ENCODE data around the gene FEN1. TPM values are rescaled to one million over a fixed set of nuclear protein-coding genes. Genes with fewer than 3 reads are reported as not detected.

FEN1 gene
- total RNA-seq, 3 donors from 2014 or later: 7.5 to 21.8 (median 8.1) TPM

- H3K36me3 ChIP-seq (ENCODE audit: low read depth): no peaks in the 10 kb centered on the region
- H3K9me3 ChIP-seq: no peaks in the 10 kb centered on the region
- DNase-seq (no peak), ATAC-seq (no peak)
- H3K4me3 ChIP-seq: no peak overlapping the region
- peaks cover 27% of the 10 kb centered on the region for H3K4me1 ChIP-seq (ENCODE audit: low read depth)
- TF ChIP-seq, protein P1, sequence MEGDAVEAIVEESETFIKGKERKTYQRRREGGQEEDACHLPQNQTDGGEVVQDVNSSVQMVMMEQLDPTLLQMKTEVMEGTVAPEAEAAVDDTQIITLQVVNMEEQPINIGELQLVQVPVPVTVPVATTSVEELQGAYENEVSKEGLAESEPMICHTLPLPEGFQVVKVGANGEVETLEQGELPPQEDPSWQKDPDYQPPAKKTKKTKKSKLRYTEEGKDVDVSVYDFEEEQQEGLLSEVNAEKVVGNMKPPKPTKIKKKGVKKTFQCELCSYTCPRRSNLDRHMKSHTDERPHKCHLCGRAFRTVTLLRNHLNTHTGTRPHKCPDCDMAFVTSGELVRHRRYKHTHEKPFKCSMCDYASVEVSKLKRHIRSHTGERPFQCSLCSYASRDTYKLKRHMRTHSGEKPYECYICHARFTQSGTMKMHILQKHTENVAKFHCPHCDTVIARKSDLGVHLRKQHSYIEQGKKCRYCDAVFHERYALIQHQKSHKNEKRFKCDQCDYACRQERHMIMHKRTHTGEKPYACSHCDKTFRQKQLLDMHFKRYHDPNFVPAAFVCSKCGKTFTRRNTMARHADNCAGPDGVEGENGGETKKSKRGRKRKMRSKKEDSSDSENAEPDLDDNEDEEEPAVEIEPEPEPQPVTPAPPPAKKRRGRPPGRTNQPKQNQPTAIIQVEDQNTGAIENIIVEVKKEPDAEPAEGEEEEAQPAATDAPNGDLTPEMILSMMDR (IDR thresholded peaks at IDR 0.05): no peak
- intact Hi-C loops (cut with DNase I, micrococcal nuclease): no loop called here
These were observed 37.9 kb upstream of the FEN1 start for GRCh38 chr11:61754534-61755482.

DNA sequence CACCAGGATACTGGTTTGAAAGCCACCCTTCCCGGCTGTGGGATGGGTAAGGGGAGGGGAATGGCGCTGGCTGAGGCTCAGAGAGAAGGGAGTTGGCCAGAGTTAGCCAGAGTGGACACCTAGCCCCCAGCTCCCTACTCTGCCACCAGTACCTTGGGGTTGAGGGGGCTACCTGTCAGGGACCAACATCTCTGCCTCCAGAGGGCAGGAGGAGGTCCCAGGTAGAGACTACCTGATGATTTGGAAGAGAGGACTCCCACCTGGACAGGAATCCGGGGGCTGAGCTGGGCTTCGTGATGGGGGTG, 36.6 kb upstream of the FEN1 start:
- H3K9me3 ChIP-seq: no peaks in the 10 kb centered on the region
- TF ChIP-seq, protein P1 (IDR thresholded peaks at IDR 0.05): no peak
- intact Hi-C loops (cut with DNase I, micrococcal nuclease): no loop called here
- no peak for ATAC-seq
- no peak overlapping the region for H3K4me3 ChIP-seq
- no peaks in the 10 kb centered on the region for H3K36me3 ChIP-seq (ENCODE audit: low read depth)
- DNase-seq: no peak
- H3K4me1 ChIP-seq (ENCODE audit: low read depth): peaks cover 27% of the 10 kb centered on the region

DNA sequence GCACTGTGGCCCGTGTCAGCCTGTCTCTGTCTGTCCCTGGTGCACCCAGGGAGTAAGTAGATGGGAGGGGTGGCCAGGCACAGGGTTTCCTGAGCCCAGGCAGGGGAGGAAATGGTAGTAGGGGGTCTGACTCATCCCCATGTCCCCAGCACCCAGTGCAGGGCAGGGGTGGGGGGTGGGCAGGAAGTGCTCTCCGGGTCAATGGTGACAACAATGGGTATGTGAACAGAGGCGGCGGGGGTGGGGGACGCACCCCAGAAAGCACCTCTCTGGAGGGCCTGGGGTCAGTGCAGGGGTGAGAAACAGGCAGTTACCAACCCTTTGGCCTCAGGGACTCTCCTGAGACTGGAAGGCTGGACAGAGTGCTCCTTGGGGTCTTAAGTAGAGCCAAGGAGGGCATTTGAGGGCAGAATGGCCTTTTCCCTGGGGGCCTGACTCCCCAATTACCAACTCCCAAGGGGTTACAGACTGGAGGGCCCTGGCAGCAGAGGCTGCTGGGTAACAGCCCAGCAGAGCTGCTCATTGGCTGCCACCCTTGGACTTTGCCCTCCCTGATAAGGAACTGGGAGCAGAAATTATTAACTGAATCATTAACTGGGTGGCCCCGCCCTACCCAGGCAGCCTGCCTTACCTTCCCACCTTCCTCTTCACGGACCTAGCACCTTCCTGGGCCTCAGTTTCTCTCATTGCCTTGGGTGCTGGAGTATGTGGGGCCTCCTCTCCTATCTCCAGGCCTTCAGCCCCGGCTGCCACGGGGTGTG, 36.1 kb upstream of the FEN1 start:
- ATAC-seq: peak; percentile 88
- H3K4me3 ChIP-seq: no peak overlapping the region
- intact Hi-C loops (cut with DNase I, micrococcal nuclease): no loop called here

GRCh38 chr11:61757213-61757862, 35.4 kb upstream of the FEN1 start:
- TF ChIP-seq, protein P1 (IDR thresholded peaks at IDR 0.05): no peak
- no peak for DNase-seq
- Histone ChIP-seq H3K4me3 (no peak overlapping the region), H3K9me3 (no peaks in the 10 kb centered on the region), H3K36me3 (ENCODE audit: low read depth) (no peaks in the 10 kb centered on the region), H3K4me1 (ENCODE audit: low read depth) (peaks cover 23% of the 10 kb centered on the region)
- intact Hi-C loops (cut with DNase I, micrococcal nuclease): no loop called here
- ATAC-seq: no peak

More for the DNA sequence above, 36.1 kb upstream of the FEN1 start:
- TF ChIP-seq, protein P1 (IDR thresholded peaks at IDR 0.05): no peak
- H3K4me1 ChIP-seq (ENCODE audit: low read depth): peaks cover 27% of the 10 kb centered on the region
- H3K36me3 ChIP-seq (ENCODE audit: low read depth): no peaks in the 10 kb centered on the region
- no peaks in the 10 kb centered on the region for H3K9me3 ChIP-seq
- peak; percentile 79 to 88 (median 81) for DNase-seq

DNA sequence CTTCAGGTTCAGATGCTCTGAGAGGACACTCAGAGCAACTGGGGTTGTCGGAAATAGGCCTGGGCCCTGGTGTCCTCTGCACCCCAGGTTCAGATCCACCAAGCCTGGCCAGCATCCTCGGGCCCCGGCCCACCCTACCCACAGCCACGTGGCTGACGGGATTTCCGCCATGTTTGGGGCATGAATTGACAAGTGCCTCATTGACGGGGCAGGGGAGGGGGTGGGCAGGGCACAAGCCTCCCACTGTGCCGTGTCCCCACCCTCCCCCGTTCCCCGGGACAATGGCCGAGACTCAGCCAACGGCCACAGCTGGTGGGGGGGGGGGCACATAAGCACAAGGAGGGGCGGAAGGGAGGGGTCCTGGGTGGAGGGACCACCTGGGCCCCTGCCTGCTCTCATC, 31.8 kb upstream of the FEN1 start:
- Histone ChIP-seq H3K36me3 (ENCODE audit: low read depth) (no peaks in the 10 kb centered on the region), H3K4me1 (ENCODE audit: low read depth) (peaks cover 17% of the 10 kb centered on the region), H3K9me3 (no peaks in the 10 kb centered on the region), H3K4me3 (no peak overlapping the region)
- DNase-seq (no peak), ATAC-seq (no peak)
- intact Hi-C loops (cut with DNase I, micrococcal nuclease): no loop called here
- TF ChIP-seq, protein P1 (IDR thresholded peaks at IDR 0.05): no peak

Measured in mucosa of descending colon (tissue), 3 donors.